Measurements from ENCODE around the gene TTLL7.
"Not testable (repeated sequence)": the region's sequence is repeated elsewhere in the genome, so short reads cannot be mapped to it uniquely, and the experiment has no call there.

The TTLL7 gene

DNA sequence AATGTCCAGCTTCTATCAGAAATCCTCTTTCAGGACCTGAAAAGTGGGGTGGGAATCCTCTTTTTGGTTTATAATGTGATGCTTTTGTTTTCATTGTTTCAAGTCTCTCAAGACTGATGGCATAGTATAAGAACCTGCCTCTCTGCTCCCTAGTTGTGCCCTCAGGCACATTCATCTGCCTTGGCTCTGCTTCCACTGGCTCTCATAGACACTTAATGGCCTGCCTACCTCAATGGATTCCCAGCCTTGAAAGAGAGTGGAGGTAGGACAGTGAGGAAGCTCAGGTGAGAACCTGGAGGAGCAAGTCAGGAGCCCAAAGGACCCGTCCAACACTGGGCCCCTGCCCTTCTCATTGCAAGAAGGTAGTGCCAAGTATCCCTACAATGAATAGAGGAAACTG is 4.8 kb downstream of the TTLL7 start:
- DNase-seq: no peak

GRCh38 chr1:83990734-83991133 is 8.2 kb downstream of the TTLL7 start:
- DNase-seq: no peak

GRCh38 chr1:83985048-83985447 is 13.9 kb downstream of the TTLL7 start:
- DNase-seq: no peak

GRCh38 chr1:83983918-83984317 is 15.0 kb downstream of the TTLL7 start:
- not testable (repeated sequence) for DNase-seq

DNA sequence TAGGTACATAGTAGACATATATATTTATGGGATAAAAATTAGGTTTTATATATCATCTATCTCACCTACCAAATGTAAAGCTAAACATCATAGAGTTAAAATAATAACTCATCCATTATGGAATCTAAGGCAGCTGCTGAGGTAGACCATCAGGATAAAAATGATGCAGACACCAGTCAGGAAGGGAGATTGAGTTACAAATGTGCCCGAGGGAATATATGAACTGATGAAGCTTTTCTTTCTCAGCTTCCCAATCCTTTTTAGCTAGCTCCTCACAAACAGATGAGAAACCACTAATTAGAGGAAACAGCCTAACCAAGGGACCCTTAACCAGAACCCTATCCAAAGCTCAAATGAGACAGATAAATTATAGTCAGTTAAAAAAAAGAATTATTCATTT is 20.9 kb downstream of the TTLL7 start:
- DNase-seq: no peak

GRCh38 chr1:83976920-83977319 is 22.0 kb downstream of the TTLL7 start:
- no peak for DNase-seq

GRCh38 chr1:83970802-83971201 is 28.1 kb downstream of the TTLL7 start:
- peak; percentile 21 for DNase-seq

- DNase-seq: no peak
Measured at GRCh38 chr1:83970114-83970513, 28.8 kb downstream of the TTLL7 start.

DNA sequence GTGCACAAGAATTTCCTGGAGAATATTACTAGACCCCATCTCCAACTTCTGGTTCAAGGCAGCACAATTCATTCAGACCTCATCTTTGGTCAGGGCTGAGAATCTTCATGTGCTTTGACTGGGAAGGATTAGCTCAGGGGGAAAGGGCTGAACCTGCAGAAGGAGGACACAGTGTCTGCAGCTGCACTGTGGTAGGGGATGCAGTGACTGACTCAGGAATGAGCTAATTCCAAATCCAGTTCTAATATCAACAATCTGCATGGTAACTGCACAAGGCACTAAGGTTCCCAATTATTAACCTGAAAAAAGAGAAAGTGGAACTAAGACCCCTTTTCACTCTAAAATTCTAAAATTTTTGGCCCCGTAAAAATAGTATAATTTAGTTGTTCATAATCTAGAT is 31.6 kb downstream of the TTLL7 start:
- no peak for DNase-seq

GRCh38 chr1:83964153-83964552 is 34.8 kb downstream of the TTLL7 start:
- no peak for DNase-seq

DNA sequence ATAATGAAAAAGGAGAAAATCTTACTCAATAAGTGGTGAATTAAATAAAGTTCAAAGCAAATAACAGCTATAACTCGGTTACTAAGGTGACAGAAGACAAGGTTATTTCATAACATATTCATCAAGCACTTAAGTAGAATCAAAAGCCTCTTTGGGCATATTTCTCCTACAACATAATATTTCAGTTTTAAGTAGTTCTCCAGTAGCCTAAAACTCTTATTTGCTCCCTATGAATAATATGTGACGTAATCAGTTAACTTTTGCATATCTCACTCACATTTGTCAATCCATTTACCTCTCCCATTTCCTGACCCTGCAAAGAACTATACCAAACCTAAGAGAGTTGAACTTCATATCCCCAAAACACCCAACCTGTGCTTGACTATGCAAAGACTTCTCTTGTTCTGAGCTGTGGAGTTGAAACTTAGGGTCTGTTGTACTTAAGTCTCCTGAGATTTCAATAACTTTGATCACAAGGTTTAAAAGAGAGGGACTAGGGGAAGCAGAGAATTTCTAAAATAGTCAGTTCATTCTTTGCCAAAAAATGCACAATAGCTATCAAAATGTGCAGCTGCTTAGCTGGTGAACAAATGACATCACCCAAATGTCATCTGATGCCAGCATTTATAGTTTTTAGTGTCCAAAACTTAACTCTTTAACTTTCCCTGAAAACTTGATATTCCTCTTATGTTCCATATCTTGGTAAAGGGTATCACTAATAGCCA is 37.2 kb downstream of the TTLL7 start:
- no peak for DNase-seq

DNA sequence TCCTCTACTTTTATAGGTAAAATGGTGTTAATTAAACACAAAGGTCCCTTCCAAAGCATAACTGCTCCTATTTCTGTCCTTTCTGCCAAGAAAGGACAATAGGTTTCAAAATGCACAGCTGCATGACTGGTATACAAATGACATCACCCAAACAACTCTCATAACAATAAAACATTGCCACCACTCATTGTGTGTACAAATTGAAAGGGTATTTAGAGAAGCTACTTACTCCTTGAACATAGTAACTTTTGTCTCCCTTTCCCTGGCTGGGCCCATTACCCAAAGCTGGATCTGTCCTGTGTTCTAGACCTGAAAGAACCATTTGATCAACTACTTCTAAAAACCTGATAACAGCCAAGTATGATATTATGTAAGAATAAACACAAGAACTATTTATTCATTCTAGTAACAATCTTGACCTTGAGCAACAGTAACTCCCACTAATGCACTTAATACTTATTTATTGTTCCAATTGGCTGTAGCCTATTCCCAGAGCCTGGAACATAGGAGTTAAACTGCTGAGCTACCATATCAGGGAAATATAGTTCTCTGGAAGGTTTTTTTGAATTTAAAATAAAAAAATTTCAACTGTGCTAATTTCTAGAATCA is 38.2 kb downstream of the TTLL7 start:
- no peak for DNase-seq

DNA sequence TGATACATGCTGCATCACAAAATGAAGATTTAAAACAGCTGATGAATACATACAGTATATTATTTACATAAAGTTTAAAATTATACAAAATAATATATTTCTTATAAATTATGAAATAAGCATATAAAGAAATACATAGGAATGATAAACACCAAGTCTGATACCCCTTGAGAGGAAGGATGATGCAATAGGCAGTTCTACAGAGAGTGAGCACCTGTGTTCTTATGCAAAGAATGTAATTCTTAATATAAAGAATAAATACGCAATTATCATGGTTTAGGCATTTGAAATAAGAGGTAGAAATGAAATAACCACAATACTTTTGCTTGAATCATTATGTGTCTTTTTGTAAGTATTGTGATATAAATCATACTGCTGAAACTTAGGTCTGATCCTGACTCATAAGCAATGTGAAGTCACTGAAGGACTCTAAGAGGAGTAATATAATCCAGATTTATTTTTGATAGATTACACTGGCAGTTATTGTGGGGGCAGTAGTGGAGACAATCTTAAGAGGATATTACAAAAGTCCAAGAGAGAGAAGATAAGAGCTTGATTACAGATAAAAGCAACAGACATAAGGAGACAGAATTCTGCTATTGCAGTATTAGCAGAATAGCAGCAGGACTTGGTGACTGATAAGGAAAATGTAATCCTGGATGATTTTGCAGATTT is 39.0 kb downstream of the TTLL7 start:
- DNase-seq: no peak

DNA sequence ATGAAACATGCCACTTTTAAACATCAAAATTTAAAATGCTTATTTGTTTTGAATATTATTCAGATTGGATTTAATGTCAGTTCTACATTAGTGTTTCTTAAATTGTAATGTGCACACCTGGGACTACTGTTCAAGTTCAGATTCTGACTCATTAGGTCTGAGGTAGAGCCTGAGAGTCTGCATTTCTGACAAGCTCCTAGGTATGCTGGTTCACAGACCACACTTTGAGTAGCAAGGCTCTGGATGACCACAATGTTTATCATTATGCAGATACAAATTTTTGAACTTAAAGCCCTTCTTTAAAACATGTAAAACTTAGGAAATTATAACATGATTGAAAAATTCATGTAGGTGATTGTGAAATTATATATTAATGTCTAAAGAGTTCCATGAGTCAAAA is 40.2 kb downstream of the TTLL7 start:
- no peak for DNase-seq

DNA sequence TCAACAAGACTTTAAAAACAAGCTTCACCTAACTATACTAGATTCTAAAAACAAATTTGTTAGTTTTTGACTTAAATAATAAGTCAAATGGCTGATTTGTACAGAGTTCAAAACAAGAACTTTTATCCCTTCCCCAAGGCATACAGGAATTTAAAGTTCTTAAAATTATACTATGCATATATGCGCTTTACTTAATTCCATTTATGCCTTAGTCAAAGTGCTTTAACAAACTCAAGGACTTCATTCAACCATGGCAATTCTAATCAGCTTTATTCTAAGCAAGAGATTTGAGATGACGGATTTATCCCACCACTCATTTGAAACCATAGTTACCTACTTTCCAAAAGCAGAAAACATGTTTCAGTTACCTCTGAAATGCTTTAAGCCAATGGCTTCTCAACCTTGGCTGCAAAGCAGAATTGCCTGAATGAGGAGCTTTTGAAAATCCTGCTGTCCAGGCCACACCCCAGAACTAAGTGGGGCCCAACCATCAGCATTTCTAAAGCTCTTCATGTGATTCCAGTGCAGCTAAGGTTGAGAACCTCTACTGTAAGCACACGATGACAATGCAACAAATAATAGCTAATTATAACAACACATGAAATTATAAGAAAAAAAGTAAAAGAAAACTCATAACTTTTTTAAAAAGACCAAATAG is 44.6 kb downstream of the TTLL7 start:
- no peak for DNase-seq

- no peak for DNase-seq
Measured at GRCh38 chr1:83950106-83950661, 48.7 kb downstream of the TTLL7 start.

DNA sequence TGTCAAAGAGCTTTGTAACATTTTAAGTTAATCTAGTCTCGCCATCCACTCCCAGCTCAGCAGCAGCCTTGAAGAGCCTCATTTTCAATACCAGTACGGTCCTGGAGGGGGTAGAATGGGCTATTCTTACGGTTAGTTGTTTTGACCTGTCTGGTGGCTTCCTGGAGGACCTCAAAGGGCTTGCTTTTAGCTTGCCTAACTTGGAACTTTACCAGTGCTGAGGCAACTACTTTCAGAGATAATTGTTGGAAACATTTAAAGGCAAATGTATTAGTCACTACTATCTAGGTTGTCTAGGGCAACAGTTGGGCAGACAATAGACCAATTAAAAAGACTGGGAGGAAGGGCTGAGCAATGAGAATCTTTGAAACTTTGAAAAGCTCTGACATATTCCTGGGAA is 56.0 kb downstream of the TTLL7 start:
- no peak for DNase-seq

DNA sequence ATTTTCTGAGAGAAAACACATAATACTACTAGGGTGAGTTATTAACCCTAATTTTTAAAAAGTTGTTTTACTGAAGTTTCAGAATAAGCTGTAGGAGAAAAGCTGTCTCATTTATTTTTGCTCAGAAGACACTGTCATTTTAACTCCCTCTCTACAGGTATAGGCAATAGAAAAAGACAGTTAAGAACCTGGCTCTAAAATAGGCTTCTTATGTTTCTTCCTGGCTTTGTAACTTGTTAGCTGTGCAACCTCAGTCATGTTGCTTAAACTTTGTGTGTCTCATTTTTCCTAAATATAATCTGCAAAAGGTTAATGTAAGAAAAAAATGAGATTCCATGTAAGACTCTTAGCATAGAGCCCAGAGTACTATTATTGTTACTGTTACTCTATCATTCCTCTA is 64.4 kb downstream of the TTLL7 start:
- no peak for DNase-seq

DNA sequence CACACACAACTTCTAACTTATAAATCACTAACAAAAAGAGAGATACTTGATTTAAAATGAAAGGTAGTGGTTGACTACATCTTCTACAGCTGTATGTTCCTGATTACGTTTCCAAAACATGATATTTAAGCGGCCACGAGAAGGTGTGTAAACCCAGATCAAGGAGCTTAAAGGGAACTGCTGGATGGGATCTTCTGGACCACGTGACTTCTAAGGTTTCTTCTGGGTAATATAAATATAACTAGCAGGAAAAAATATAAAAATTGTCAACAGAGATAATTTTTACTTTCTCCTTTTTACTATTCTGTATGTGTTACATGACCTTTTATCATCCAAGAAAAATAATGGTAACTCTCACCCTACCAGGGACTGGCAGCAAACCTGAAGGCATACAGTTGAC is 66.2 kb downstream of the TTLL7 start:
- DNase-seq: no peak

GRCh38 chr1:83932281-83932680 is 66.7 kb downstream of the TTLL7 start:
- no peak for DNase-seq

DNA sequence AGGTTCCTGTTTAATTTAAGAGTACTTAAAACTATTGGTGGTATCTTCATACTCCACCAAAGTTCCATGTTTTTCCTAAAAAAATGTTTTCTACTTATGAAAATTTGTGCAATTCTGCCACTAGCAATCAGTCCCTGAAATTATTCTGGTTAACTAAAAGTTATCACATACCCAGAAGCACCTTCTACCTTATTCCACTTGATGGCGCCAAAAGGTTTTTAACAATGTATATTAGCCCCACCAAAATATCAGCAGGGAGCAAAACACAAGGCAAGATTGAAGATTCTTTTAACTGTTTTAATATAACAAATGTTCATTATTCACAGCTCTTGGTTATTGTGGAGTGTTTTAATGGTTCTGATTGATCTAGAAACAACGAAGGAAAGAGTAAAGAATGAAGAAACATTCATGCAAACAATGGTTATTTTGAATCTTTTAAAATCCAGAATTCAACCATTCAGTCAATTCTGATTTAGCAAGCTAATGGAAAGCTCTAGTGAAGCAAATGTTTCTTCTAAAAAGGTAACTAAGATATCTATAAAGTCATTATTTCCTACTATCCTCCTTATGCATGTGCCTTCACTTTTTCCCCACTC is 67.2 kb downstream of the TTLL7 start:
- no peak for DNase-seq

DNA sequence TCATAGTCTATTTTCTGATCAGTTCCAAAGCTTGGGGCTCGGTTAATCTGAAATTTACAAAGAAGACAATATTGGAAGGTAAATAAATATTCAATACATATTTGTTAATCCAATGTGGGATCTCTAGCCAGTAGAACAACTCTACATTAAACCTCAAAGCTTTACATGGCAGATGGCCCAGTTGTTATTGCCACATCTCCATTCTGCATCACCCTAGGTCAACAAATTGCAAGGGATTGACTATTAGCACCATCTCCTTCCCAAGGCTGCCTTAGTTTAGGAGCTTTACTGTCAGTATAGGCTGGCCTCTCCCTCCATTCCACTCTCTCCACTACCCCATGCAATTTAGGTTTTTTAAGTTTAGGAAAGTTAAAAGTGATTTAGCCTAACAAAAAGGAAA is 69.7 kb downstream of the TTLL7 start:
- no peak for DNase-seq

GRCh38 chr1:83928396-83928795 is 70.5 kb downstream of the TTLL7 start:
- DNase-seq: no peak
